Skin of body (tissue), 2 donors: Measurements from ENCODE around the gene ZW10. TPM values are rescaled to one million over a fixed set of nuclear protein-coding genes. Genes with fewer than 3 reads are reported as not detected.
"Not testable (repeated sequence)": the region's sequence is repeated elsewhere in the genome, so short reads cannot be mapped to it uniquely, and the experiment has no call there.

Experiments used
- DNase-seq: peaks from one replicate; lab custom pipeline; 2025; lab: John Stamatoyannopoulos, UW
- total RNA-seq: library from RNA; depleted of rRNA; stranded (reverse); fragments of >200 nt; gene quantifications from one replicate; pipeline ENCODE4 v1.2.3, GENCODE V29; 2014

Gene ZW10
- total RNA-seq, 1 donor from 2014 or later, result 20.7 TPM

DNA sequence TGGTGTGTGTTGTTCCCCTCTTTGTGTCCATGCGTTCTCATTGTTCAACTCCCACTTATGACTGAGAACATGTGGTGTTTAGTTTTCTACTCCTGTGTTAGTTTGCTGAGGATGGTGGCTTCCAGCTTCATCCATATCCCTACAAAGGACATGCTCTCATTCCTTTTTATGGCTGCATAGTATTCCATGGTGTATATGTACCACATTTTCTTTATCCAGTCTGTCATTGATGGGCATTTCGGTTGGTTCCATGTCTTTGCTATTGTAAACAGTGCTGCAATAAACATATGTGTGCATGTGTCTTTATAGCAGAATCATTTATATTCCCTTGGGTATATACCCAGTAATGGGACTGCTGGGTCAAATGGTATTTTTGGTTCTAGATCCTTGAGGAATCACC, 10.5 kb downstream of the ZW10 start:
- not testable (repeated sequence) for DNase-seq

DNA sequence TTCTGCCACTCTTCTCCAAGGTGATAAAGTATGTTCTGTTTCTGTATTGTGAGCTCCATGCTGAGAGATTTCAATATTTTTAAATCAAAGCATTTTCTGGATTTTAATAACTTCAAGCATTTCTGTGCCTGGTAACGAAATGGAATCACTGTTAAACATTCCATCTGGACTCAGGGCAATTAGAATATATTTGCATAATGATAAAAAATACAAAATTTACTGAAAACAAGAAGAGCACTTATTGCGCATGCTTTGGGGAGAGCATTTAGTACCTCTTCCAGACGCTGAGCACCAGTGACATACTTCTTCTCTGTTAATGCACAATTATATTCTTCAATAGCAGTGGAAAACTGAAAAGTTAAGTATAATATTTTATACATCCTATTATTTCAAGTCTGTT, 13.3 kb downstream of the ZW10 start:
- DNase-seq, result no peak

DNA sequence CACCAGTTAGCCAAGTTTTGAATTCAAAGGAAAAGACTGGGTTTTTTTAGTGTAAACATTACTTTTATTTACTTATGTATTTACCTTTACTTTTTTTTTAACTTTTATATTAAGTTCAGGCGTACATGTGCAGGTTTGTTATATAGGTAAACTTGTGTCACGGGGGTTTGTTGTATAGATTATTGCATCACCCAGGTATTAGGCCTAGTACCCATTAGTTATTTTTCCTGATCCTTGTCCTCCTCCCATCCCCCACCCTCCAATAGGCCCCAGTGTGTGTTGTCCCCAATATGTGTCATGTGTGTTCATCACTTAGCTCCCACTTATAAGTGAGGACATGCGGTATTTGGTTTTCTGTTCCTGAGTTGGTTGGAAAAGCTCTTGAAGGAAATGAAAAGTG, 20.6 kb downstream of the ZW10 start:
- no peak for DNase-seq

DNA sequence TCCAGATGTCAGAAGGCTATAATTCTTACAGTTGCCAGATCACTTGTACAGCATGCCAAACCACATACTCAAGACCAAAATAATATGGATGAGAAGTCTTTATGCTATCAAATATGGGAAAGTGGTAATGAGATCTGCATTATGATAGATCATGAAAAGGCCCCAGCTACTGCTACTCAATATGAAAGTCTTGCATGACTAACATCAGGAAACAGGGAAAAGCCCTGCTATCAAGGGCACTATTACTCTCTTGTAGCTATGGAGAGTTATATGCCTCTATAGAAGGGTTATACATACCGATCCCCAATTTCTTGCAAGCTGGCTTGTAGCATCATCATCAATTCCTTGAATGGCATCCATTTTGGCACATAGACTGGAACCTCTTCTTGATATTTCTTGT, 37.2 kb downstream of the ZW10 start:
- no peak for DNase-seq

DNA sequence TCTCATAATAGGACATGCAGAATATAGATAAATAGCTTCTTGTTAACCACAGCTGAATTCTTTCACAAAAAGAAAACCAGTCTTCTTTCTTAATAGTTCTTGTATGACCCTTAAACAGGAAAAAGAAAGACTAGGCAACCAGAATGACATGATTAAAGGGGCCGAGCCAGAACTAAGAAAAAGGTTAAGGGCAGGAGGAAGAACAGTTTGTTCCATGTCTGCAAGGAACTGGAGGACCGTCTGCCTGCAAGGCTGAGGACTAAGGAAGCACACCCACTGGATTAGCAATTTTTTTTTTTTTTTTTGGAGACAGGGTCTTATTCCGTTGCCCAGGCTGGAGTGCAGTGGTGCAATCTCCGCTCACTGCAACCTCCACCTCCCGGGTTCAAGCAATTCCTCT, 41.4 kb downstream of the ZW10 start:
- DNase-seq, result no peak

DNA sequence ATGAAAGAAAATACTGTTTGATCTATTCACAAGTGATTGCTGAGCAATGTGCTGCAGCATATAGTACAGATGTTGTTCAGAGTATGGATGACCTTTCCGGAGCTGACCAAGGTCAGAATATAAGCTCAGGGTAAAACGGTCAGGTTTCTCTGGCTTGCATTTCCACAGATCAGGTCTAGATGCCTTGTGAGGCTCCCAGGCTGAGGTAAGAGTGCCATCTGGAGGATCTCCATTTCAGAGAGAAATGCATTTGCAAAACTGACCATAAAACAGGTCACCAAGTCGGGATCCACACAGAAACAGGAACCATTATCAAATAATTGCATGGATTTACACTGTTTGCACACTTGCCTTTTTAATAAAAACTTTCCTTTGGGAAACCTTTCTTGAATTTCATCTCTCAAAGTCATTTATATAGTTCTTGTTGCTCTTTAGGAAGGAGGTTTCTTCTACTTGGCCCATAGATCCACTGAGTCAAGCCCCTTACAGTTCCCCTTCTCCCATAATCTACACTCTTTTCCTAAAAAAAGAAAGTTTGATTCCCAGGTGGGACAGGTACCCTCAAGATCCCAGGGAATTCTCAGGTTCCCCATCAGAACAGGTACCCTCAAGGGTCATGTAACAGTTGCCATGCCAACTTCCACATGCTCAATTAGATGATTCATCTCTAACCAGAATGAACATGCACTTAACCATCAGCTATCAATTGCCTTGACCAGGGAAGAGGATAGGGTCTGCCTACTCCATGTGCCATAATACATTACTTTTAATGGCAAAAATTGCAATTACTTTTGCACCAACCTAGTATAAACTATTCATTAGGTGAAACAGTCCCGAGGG, 42.4 kb downstream of the ZW10 start:
- peak; percentile 15 for DNase-seq

DNA sequence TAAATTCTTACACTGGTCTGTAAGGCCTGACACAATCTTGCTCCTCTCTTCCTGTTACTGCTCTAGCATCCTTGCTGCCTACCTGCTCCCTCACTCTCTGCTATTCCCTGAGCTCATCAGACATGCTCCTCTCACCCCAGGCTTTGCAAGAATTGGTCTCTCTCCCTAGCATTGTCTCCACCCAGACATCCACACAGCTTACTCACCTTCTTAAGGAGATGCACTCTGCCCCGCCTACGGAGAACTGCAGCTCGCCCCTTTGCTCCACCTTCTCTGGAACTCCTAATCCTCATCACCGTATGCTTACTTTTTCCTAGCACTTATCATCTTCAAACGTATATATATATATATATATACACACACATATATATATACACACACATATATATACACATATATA, 44.0 kb downstream of the ZW10 start:
- DNase-seq, result no peak

DNA sequence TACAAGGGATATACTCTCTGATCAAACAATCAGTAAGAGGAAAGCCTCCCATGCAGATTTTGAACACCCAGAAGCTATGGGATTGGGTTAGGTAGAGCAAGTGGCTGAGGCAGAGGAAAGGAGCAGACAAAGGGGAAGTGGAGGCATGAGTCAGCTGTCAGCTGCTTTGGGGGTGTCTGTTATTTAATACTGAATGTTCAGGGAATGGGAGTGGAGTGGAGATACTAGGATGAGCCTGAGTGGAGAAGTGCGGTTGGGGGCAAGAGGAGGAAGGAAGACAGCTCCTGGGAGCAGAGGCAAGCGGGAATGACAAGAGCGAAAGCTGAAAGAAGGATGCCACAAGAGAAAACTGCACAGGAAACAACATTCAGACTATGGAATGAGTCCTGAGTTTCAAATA, 44.7 kb downstream of the ZW10 start:
- DNase-seq, result no peak

DNA sequence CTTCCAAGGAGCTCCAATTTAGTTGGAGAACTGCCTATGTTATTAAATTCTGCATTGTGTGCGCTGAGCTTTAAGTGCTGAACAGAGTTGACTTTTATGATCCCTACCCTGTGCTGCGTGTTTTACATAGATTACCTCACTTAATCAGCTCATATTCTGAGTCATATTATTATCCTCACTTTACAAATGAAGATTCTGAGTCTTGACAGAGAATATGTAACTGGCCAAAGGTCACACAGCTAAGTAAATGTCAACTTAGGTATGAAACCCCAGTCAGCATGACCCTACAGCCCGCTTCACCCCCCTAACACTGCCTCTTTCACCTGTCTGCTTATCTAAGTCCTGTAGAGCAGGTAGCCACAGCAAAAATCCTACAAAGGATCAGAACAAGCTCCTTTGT, 47.6 kb downstream of the ZW10 start:
- DNase-seq, result no peak

DNA sequence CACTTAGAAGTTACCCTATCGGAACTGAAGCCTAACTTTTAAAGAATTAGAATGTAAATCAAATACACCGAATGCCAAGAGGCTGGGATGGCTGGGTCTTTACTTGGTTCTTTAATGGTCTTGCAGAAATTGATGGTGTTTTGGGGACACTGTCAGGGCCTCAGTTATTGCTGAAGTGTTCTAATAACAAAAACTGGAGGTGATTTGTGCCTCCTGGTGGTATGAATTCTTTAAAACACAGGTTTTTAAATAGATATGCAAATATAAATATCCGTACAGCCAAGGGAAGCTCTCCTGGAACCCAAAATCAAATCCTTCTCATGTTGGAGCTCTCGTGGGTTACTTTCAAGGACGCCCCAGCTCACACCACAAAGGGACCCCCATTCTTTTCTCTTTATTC, 48.1 kb downstream of the ZW10 start:
- DNase-seq, result no peak

DNA sequence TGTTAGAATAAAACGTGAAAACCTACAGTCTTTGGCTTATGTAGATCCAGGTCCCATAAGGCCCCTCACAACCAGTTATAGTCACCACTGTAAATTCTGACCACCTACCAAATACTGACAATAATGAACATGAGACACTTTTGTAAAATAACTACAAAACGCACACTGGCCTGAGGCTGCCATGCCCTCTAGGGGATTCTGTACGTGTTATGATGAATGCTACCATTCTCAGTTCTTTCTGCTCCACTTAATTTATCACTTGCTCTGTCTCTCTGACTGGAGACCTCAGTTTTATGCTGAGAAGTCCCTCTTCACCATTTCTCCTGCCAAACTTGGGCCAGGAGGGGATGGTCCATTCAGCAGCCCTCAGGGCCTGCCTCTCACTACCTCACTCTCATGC, 48.7 kb downstream of the ZW10 start:
- no peak for DNase-seq

DNA sequence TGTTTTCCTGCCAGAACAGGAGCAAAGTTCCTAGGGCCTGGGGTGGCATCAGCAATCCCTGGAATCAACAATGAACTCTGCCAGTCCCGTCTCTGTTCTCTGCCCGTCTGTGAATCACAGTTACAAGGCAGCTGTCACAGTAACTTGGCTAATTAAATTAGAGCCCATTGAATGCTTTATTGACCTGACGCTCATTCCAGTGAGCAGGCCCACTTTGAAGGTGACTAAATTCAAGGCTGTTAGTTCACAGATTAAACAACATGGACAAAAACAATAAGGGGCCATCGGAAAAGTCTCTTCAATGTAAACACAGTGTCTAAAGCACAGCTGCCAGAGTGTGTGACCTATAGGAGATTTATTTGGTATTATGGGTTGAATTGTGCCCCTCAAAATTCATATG, 49.7 kb downstream of the ZW10 start:
- DNase-seq, result no peak

DNA sequence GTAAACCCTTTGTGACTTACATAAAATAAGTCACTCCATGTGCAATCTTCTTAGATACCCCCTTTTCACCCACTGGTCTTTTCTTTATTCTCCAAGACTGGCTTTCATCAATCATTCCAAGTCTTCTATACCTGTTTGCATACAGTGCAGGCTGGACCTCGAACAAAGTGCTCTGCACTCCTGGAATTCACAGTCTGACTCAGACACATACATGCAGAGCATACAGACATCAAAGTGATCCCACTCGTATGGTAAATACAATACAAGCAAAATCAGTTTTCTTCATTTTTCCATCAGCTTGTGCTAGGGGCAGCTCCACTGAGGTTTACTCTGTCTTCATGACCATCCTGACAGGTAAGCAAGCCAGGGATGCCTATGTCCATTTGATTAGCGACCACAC, 50.6 kb downstream of the ZW10 start:
- DNase-seq, result no peak

DNA sequence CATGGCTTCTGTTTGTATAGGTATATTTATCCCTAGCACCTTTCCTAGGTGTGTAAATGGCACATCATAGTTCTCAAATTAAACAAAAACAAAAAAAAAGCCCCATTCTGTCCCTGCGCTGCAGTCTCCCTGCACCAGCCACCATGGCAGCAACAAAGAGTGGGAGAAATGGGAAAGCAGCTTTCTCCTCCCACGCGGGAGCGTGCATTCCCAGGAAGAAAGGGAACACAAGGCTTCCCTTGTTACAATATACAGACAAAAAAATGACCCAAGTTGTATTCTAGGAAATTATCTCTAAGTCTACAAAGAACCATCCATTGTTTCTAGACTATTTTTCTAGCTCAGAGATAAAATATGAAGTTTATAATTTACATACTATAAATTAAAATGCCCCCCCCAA, 51.3 kb downstream of the ZW10 start:
- no peak for DNase-seq

DNA sequence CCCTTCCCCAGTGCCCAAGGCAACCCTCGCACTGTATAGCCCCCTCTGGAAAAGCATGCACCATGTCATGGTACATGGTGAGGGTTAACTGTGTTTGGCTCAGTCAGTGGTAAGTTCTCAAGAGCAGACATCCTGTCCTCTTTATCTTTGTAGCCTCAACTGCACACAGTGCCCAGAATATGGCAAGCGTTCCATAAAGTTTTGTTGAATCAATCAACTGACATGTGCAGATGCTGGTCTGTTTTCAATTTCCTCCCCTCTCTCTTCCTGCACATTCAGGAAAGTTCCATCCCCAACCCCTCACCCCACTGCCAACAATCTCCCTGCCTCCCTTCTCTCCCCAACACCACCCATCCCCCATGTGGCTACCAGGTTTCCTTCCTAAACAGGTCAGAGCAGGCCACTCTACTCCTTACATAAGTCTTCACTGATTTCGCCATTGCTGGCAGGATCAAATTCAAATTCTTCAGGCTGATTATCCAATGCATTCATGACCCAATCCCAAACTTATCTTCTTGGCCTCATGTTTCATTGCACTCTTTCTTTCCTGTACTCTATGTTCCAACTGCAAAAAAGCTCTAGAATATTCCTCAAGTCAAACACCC, 51.9 kb downstream of the ZW10 start:
- DNase-seq, result no peak

DNA sequence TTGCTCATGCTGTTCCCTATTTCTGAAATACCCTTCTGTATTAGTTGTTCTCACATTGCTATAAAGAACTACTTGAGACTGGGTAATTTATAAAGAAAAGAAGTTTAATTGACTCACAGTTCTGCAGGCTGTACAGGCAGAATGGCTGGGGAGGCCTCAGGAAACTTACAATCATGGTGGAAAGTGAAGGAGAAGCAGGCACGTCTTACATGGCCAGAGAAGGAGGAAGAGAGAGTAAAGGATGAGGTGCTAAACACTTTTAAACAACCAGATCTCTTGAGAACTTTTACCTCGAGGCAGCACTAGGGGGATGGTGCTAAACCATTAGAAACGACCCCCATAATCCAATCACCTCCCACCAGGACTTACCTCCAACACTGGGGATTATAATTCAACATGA, 53.0 kb downstream of the ZW10 start:
- not testable (repeated sequence) for DNase-seq

DNA sequence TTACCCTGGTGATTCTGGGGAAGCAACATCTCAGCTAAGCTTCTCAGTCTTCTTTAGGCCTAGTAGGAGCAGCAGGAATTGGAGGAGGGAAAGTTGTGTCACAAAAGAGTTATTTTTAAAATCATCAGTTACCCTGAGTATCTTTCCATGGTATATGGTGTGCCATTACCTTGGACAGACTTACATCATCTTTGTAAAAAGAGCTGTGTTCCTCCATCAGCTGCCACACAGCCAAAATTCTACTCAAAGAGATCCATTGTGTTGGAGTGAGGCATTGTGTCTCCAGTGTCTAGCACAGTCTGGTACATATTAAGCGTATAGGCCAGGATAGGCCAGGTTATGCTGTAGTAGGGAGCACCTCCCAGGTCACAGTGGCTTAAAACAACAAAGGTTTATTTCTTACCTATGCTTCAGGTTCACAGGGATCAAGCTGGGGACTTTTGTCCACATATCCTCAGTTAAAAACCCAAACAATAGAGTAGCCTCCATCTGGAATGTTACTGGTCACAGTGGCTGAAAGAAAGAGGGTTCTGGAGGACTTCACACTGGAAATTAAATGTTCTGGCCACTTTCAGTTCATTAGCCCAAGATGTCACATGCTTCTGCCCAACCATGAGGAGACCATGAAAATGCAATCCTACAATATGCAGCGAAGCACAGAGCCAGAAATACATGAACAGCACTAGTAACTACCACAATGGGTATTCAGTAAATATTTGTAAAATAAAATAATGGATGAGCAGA, 57.4 kb downstream of the ZW10 start:
- no peak for DNase-seq

DNA sequence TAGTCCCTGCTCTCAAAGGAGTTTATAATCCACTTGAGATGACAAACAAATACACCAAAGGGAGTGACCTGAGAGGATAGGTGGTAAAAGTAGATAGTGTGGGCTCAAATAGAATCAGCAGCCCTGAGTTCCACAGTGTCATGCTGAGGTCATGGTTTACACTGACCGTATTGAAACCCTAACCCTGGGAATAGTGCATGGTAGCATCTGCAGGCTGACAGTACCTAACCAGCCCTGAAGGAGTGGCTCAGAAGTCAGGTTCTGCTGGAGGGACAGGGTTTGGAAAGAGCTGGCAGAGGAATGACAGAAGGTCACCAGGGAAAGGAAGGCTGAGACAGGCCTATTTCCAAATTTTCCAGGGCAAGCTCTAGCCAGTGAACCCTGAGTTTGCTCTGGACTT, 58.2 kb downstream of the ZW10 start:
- DNase-seq, result no peak

DNA sequence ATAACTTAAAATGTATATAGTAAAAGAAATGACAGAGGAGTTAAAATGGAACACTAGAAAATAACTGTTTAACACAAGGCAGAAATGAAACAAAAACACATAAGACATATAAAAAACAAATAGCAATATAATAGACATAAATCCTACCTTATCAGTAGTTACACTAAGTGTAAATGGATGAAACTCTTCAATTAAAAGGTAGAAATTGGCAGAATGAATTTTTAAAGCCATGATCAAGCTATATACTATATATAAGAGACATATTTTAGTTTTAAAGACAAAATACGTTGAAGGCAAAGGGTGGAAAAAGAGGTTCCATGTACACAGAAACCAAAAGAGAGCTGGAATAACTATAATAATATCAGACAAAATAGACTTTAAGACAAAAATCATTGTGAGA, 62.5 kb downstream of the ZW10 start:
- DNase-seq, result no peak

DNA sequence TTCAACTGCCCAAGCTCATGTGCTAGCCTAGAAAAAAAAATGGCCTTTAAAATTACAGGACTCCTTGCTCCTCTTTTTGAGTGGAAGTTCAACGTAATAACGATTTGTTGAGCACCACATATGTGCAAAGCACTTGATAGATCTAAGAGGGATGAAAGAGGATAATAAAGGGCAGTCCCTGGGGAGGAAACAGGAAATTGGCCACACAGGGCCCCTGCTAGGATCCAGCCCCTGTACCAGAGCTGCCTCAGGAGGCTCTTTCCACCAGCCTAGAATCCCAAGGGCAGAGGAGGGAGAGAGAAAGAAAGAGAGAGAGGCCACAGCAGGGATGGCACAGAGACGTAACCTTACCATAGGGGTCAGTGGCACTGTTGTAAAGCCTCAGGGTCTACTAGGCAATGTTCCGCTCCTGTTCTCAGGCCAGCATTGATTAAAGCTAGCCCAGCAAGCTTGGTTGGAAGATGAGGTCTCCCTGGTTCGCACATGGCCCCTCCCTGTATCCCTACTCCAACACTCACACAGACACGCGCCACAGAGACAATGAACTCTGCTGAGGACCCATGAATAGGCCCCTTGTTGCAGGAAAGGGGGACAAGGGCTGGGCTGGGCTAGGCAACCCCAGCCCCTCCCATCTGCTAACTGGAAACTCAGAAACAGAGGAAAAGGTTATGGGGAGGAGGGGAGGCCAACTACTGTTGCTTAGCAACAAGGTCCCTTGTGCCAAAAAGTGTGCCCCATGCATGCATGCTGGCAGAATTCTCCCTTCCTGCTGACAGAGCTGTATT, 67.4 kb downstream of the ZW10 start, which contains the start of gene TMPRSS5:
Gene TMPRSS5, minus strand, starts transcription at position 438 of the 785 bp plus-strand sequence. Its CDS starts 84 bp downstream, at position 354.
- DNase-seq, result peak; percentile 18

DNA sequence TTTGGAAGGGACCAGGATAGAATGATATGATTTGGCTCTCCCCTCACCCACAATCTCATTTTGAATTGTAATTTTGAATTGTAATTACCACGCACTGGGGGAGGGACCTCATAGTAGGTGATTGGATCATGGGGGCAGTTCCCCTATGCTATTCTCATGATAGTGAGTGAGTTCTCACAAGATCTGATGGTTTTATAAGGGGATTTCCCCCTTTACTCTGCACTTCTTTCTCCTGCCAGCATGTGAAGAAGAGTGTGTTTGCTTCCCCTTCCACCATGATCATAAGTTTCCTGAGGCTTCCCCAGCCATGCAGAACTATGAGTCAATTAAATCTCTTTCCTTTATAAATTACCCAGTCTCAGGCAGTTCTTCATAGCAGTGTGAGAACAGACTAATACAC, 69.9 kb downstream of the ZW10 start:
- DNase-seq, result not testable (repeated sequence)

DNA sequence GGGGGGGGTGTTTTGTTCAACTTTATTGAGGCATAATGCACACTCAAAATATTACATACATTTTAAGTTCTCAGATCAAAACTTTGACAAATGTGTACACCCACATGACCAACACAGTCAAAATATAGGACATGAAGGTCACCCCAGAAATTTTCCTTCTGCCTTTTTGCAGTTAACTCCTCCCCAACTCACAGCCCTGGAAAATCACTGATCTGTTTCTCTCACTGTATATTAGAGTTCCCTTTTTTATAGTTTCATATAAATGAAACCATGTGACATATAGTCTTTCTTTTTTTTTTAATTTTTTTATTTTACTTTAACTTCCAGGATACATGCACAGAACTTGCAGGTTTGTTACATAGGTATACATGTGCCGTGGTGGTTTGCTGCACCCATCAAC, 72.0 kb downstream of the ZW10 start:
- no peak for DNase-seq
